GM23248 (cell line): ENCODE results near the gene SKIDA1. TPM values are rescaled to one million over a fixed set of nuclear protein-coding genes. Genes with fewer than 3 reads are reported as not detected.

ENCODE experiments used
- DNase-seq: peaks from one replicate; pipeline ENCODE4 v3.0.0-alpha.2; 2015
- H2AFZ ChIP-seq: fragments of 200-600 bp; sonication (generic); 2 replicates; pipeline ENCODE4 v1.6.1; 2016; ENCODE audit warnings: antibody characterized with exemption
- H3F3A ChIP-seq: fragments of 200-600 bp; sonication (generic); 2 replicates; pipeline ENCODE4 v1.6.1; 2016; ENCODE audit warnings: mild to moderate bottlenecking, antibody characterized with exemption, mixed run types; ENCODE audit not compliant: insufficient read depth
- H3K27ac ChIP-seq: fragments of 200-600 bp; sonication (generic); 2 replicates; pipeline ENCODE4 v1.5.1; 2016; ENCODE audit warnings: mild to moderate bottlenecking
- H3K27me3 ChIP-seq: fragments of 200-600 bp; sonication (generic); replicated peaks from 2 replicates; pipeline ENCODE4 v1.6.1; 2016; ENCODE audit warnings: mild to moderate bottlenecking; ENCODE audit not compliant: insufficient read depth
- H3K36me3 ChIP-seq: fragments of 200-600 bp; sonication (generic); 2 replicates; pipeline ENCODE4 v1.6.1; 2016; ENCODE audit warnings: low read depth, mild to moderate bottlenecking
- H3K4me1 ChIP-seq: fragments of 200-600 bp; sonication (generic); 2 replicates; pipeline ENCODE4 v1.6.1; 2016; ENCODE audit warnings: mild to moderate bottlenecking; ENCODE audit not compliant: insufficient read depth
- H3K4me2 ChIP-seq: fragments of 200-600 bp; sonication (generic); one replicate; pipeline ENCODE4 v1.6.1; 2016; ENCODE audit warnings: mild to moderate bottlenecking; ENCODE audit not compliant: unreplicated experiment
- H3K4me3 ChIP-seq: fragments of 200-600 bp; sonication (generic); 2 replicates; pipeline ENCODE4 v1.5.1; 2016; ENCODE audit warnings: mild to moderate bottlenecking
- H3K79me2 ChIP-seq: fragments of 200-600 bp; sonication (generic); 2 replicates; pipeline ENCODE4 v1.6.1; 2016; ENCODE audit warnings: mild to moderate bottlenecking; ENCODE audit not compliant: insufficient read depth
- H3K9ac ChIP-seq: fragments of 200-600 bp; sonication (generic); 2 replicates; pipeline ENCODE4 v1.6.1; 2016; ENCODE audit warnings: mild to moderate bottlenecking
- H3K9me2 ChIP-seq: fragments of 200-600 bp; sonication (generic); 2 replicates; pipeline ENCODE4 v1.6.1; 2016; ENCODE audit warnings: mixed run types, mild to moderate bottlenecking, moderate library complexity; ENCODE audit not compliant: insufficient read depth
- H3K9me3 ChIP-seq: fragments of 200-600 bp; sonication (generic); one replicate; pipeline ENCODE4 v1.6.1; 2017; ENCODE audit warnings: low read depth
- H4K20me1 ChIP-seq: fragments of 200-600 bp; sonication (generic); 2 replicates; pipeline ENCODE4 v1.6.0; 2016; ENCODE audit not compliant: insufficient read depth
- EZH2 ChIP-seq: fragments of 200-600 bp; sonication (generic); IDR thresholded peaks from 2 replicates; pipeline ENCODE4 v1.6.1; 2018; ENCODE audit warnings: antibody characterized with exemption, mild to moderate bottlenecking; ENCODE audit not compliant: insufficient read depth, poor library complexity, severe bottlenecking
- EZH2phosphoT487 ChIP-seq: fragments of 200-600 bp; sonication (generic); IDR thresholded peaks from 2 replicates; pipeline ENCODE4 v1.6.1; 2018; ENCODE audit warnings: antibody characterized with exemption, moderate library complexity, mild to moderate bottlenecking, low read depth; ENCODE audit not compliant: insufficient read depth
- WGBS, 2 experiments: methylation state at CpG; one replicate each; pipeline ENCODE4 v1.1.6; 2015 to 2017; ENCODE audit warnings: low lambda C conversion rate in 2 of 2, low coverage in 1 of 2; ENCODE audit errors: missing lambda C conversion rate in 2 of 2; 5-methylcytosine and 5-hydroxymethylcytosine counted together
- in situ Hi-C: fragments of 300-500 bp; cut with MboI; formaldehyde crosslinking; loops from 2 replicates; pipeline ENCODE4 v1.15.0; 2020
- microRNA counts: library from miRNA; unstranded; fragments of <30 nt; microRNA quantifications from one replicate; lab custom pipeline; 2016
- microRNA-seq: library from miRNA; unstranded; fragments of <30 nt; microRNA quantifications from one replicate; pipeline ENCODE4, GENCODE V29; 2016; ENCODE audit warnings: borderline number of aligned reads
- polyA plus RNA-seq: library from polyadenylated mRNA; unstranded; fragments of >200 nt; fragmentation: Nextera tagmentation; extraction: Ambion mirVana; gene quantifications from 2 replicates; pipeline ENCODE4 v1.2.1, GENCODE V29; 2016
- small RNA-seq: library from RNA; depleted of rRNA; stranded (forward); fragments of <200 nt; gene quantifications from one replicate; pipeline ENCODE3, GENCODE V24; 2014; ENCODE audit warnings: low read depth, low replicate concordance
- total RNA-seq: library from RNA; depleted of rRNA; stranded (reverse); fragments of >200 nt; shearing (Covaris generic); gene quantifications from 2 replicates; pipeline ENCODE4 v1.2.3, GENCODE V29; 2014; rRNA removed

Gene SKIDA1
- total and polyA plus RNA-seq, 2 experiments from 2014 or later, result 0.18 TPM; not detected in 1

GRCh38 chr10:21473541-21473940 is 51.9 kb downstream of the SKIDA1 start:
- no peak for DNase-seq
- H3K4me3 ChIP-seq, result no peak overlapping the region
- in situ Hi-C loops, result no loop called here
- no peaks in the 10 kb centered on the region for H3K36me3 ChIP-seq
- no peaks in the 10 kb centered on the region for H3K9me2 ChIP-seq
- H3K4me2 ChIP-seq, result no peak overlapping the region
- WGBS, 2 experiments, result 86 to 90% methylated on average over 10 of the region's 10 CpGs
- H3K4me1 ChIP-seq, result no peaks in the 10 kb centered on the region
- no peaks in the 10 kb centered on the region for H3K9me3 ChIP-seq
- no peak overlapping the region for H3K27ac ChIP-seq
- no peak overlapping the region for H3K9ac ChIP-seq
- peaks cover 5% of the 10 kb centered on the region; the same call in 1 of the 2 replicates for H3K27me3 ChIP-seq
- H2AFZ ChIP-seq, result no peak overlapping the region
- TF ChIP-seq EZH2phosphoT487, result no peak
- H3K79me2 ChIP-seq, result no peaks in the 10 kb centered on the region
- H3F3A ChIP-seq, result no peaks in the 10 kb centered on the region
- no peaks in the 10 kb centered on the region for H4K20me1 ChIP-seq

GRCh38 chr10:21473135-21473534 is 52.3 kb downstream of the SKIDA1 start:
- TF ChIP-seq EZH2phosphoT487, result no peak
- no peak for TF ChIP-seq EZH2
- Histone ChIP-seq H4K20me1 (no peaks in the 10 kb centered on the region), H3K4me3 (no peak overlapping the region), H3K9me3 (no peaks in the 10 kb centered on the region), H3K4me2 (no peak overlapping the region), H3K9ac (no peak overlapping the region), H3K36me3 (no peaks in the 10 kb centered on the region), H3K9me2 (no peaks in the 10 kb centered on the region), H3K79me2 (no peaks in the 10 kb centered on the region), H3K4me1 (no peaks in the 10 kb centered on the region), H2AFZ (no peak overlapping the region), H3K27me3 (peaks cover 5% of the 10 kb centered on the region; the same call in 1 of the 2 replicates), H3K27ac (no peak overlapping the region), H3F3A (no peaks in the 10 kb centered on the region)
- WGBS, 2 experiments, result 61 to 72% methylated on average over 4 of the region's 4 CpGs
- DNase-seq, result no peak
- in situ Hi-C loops, result no loop called here

GRCh38 chr10:21468086-21468485 is 57.4 kb downstream of the SKIDA1 start:
- WGBS, 2 experiments, result 80 to 83% methylated on average over 3 of the region's 3 CpGs

GRCh38 chr10:21467633-21468032 is 57.8 kb downstream of the SKIDA1 start:
- H3K9ac ChIP-seq, result no peak overlapping the region

More at GRCh38 chr10:21468086-21468485, 57.4 kb downstream of the SKIDA1 start:
- no peaks in the 10 kb centered on the region for H4K20me1 ChIP-seq
- H2AFZ ChIP-seq, result no peak overlapping the region
- no peaks in the 10 kb centered on the region for H3F3A ChIP-seq
- in situ Hi-C loops, result no loop called here
- H3K79me2 ChIP-seq, result no peaks in the 10 kb centered on the region
- no peaks in the 10 kb centered on the region for H3K9me2 ChIP-seq
- TF ChIP-seq EZH2, result no peak
- TF ChIP-seq EZH2phosphoT487, result no peak
- H3K9me3 ChIP-seq, result no peaks in the 10 kb centered on the region
- no peak overlapping the region for H3K4me3 ChIP-seq
- H3K9ac ChIP-seq, result no peak overlapping the region
- H3K27ac ChIP-seq, result no peak overlapping the region
- no peaks in the 10 kb centered on the region for H3K4me1 ChIP-seq
- H3K4me2 ChIP-seq, result no peak overlapping the region
- no peak for DNase-seq
- peaks cover 5% of the 10 kb centered on the region; the same call in 1 of the 2 replicates for H3K27me3 ChIP-seq
- no peaks in the 10 kb centered on the region for H3K36me3 ChIP-seq

GRCh38 chr10:21464134-21464533 is 61.3 kb downstream of the SKIDA1 start:
- Histone ChIP-seq H3K4me1 (no peaks in the 10 kb centered on the region), H3K9me2 (no peaks in the 10 kb centered on the region), H3K9ac (no peak overlapping the region), H3F3A (no peaks in the 10 kb centered on the region), H3K4me3 (no peak overlapping the region), H3K79me2 (no peaks in the 10 kb centered on the region), H3K9me3 (no peaks in the 10 kb centered on the region), H3K36me3 (no peaks in the 10 kb centered on the region), H4K20me1 (no peaks in the 10 kb centered on the region), H3K4me2 (no peak overlapping the region), H3K27me3 (peaks cover 5% of the 10 kb centered on the region; the same call in 1 of the 2 replicates), H3K27ac (no peak overlapping the region), H2AFZ (no peak overlapping the region)
- in situ Hi-C loops, result no loop called here
- 67 to 71% methylated on average over 7 of the region's 7 CpGs for WGBS, 2 experiments
- TF ChIP-seq EZH2 (no peak), EZH2phosphoT487 (no peak)
- peak; percentile 25 for DNase-seq

More at GRCh38 chr10:21467633-21468032, 57.8 kb downstream of the SKIDA1 start:
- H2AFZ ChIP-seq, result no peak overlapping the region
- no peak overlapping the region for H3K4me3 ChIP-seq
- H3K4me1 ChIP-seq, result no peaks in the 10 kb centered on the region
- H3K9me3 ChIP-seq, result no peaks in the 10 kb centered on the region
- peaks cover 5% of the 10 kb centered on the region; the same call in 1 of the 2 replicates for H3K27me3 ChIP-seq
- 86 to 89% methylated on average over 1 of the region's 1 CpG for WGBS, 2 experiments
- H3K9me2 ChIP-seq, result no peaks in the 10 kb centered on the region
- H3K79me2 ChIP-seq, result no peaks in the 10 kb centered on the region
- no peak for DNase-seq
- no peak overlapping the region for H3K4me2 ChIP-seq
- in situ Hi-C loops, result no loop called here
- no peaks in the 10 kb centered on the region for H3F3A ChIP-seq
- H3K27ac ChIP-seq, result no peak overlapping the region
- H3K36me3 ChIP-seq, result no peaks in the 10 kb centered on the region
- no peak for TF ChIP-seq EZH2
- no peak for TF ChIP-seq EZH2phosphoT487
- no peaks in the 10 kb centered on the region for H4K20me1 ChIP-seq

MicroRNA genes within 50 kb of the gene (microRNA counts, 767-probe panel; counts per million panel counts)
- microRNA hsa-miR-1915-3p (lab: Ali Mortazavi, UCI), result 447 counts per million, percentile 86 among the panel's probes with 10 or more counts

Small RNAs within 50 kb of the gene (microRNA-seq; reads per million reads assigned to microRNA genes)
- gene MIR1915, result not detected

Small RNAs within 50 kb of the gene (small RNA-seq; reads per million reads assigned to genes)
- gene MIR1915, result not detected
- not detected for gene RF00019
- not detected for gene RNU6-306P

Other genes starting within 250 kb of the SKIDA1 start
- 16.1 and 19.8 TPM in 2 replicates for gene MLLT10, start 8.6 kb upstream of the SKIDA1 start, total RNA-seq
- 8.9 and 10.1 TPM in 2 replicates for gene MLLT10, start 8.6 kb upstream of the SKIDA1 start, polyA plus RNA-seq